Hepatic stellate cell (primary cell): ENCODE measurements around the gene OR5H15.
"Not testable (repeated sequence)": the region's sequence is repeated elsewhere in the genome, so short reads cannot be mapped to it uniquely, and the experiment has no call there.

Source experiments
- DNase-seq: peaks from one replicate; pipeline ENCODE4 v3.0.0; 2011; ENCODE audit warnings: low spot score

OR5H15 gene

GRCh38 chr3:98166396-98166795 lies at the start of gene OR5H15:
OR5H15 (plus strand) TSS chr3:98166696; CDS start chr3:98168700, 2,004 bp downstream.
- DNase-seq: no peak

DNA sequence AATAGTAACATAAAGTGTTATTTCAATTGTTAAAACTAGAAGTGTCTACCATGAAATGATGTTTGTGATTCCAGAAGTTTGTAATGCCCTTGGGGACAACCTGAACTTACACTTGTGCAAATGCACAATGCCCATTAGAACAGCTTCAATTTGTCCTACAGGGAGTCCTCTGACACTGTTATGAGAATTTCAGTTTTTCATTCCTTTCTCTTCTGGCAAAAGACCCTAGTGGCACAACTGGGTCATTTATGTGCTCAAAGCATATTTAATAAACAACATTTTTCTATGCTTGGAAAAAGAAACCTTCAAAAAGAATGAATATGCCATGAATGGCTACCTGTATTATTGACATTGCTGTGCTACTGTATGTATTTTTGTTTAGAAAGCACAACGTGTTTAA lies 36.1 kb upstream of the OR5H15 start, which contains the start of gene OR5H1:
Gene OR5H1, plus strand, starts transcription at position 301 of the 400 bp plus-strand sequence. CDS start 1,977 bp downstream, outside the sequence.
- no peak for DNase-seq

GRCh38 chr3:98136631-98137030 lies 29.9 kb upstream of the OR5H15 start:
- DNase-seq: no peak

- DNase-seq: not testable (repeated sequence)
Measured at GRCh38 chr3:98137826-98138557, 28.5 kb upstream of the OR5H15 start.

- no peak for DNase-seq
Measured at GRCh38 chr3:98140531-98140930, 26.0 kb upstream of the OR5H15 start.

GRCh38 chr3:98147179-98147578 lies 19.3 kb upstream of the OR5H15 start, which contains the start of gene OR5H14:
OR5H14 (plus strand) TSS chr3:98147479; CDS start chr3:98149386, 1,907 bp downstream.
- DNase-seq: no peak

- DNase-seq: no peak
Measured at GRCh38 chr3:98148751-98149150, 17.7 kb upstream of the OR5H15 start.

DNA sequence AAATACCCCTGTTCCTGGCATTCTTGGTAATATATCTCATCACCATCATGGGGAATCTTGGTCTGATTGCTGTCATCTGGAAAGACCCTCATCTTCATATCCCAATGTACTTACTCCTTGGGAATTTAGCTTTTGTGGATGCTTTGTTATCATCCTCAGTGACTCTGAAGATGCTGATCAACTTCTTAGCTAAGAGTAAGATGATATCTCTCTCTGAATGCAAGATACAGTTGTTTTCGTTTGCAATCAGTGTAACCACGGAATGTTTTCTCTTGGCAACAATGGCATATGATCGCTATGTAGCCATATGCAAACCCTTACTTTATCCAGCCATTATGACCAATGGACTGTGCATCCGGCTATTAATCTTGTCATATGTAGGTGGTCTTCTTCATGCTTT lies 17.0 kb upstream of the OR5H15 start:
- DNase-seq: not testable (repeated sequence)

- no peak for DNase-seq
Measured at GRCh38 chr3:98151241-98151640, 15.3 kb upstream of the OR5H15 start.

- no peak for DNase-seq
Measured at GRCh38 chr3:98171071-98171470, 4.6 kb downstream of the OR5H15 start.

- DNase-seq: no peak
Measured at GRCh38 chr3:98172621-98173020, 6.1 kb downstream of the OR5H15 start.

DNA sequence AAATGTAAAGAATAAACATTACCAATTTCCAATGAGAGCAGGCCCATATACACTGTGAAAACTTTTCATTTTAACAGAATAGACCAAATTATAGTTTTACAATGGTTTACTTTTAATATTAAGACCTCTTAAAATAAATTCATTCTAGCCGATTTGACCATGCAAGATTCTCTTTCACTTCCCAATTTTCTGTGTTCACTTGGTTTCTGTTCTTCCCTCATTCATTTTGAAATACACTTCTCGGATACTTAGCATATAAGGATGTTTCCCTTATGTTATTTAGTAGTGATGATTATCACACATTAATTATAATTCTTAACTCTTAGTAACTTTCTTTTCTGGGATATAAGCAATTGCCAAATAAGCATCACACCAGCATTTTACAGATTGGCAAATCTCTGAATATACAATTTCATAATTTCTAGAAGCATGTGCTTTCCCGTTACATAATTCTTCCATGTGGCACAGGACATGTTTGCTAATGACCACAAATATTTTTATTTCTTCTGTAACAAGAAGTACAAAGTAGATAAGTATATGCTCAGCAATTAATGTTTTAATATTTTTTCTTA lies 13.9 kb downstream of the OR5H15 start:
- DNase-seq: no peak

DNA sequence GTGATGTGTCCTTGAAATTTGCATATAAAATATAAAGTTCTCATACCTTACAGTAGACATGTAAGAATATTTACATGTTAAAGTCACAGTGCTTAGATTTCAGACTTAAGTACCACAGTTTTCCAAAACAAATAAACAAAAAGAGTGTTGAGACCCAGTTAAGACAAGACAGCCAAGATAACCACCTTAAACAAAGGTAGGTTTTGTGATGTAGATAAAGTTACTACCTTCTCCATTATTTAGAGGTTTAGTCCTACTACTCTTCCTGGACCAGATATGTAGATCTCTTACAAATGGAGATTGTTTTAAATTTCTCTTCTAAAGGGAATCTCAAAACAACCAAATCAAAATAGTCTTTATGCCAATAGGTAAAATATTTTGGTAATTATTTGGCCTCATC lies 15.7 kb downstream of the OR5H15 start:
- no peak for DNase-seq

GRCh38 chr3:98185180-98185579 lies 18.7 kb downstream of the OR5H15 start:
- DNase-seq: no peak

GRCh38 chr3:98188545-98188944 lies 22.0 kb downstream of the OR5H15 start:
- DNase-seq: no peak

GRCh38 chr3:98190911-98191310 lies 24.4 kb downstream of the OR5H15 start:
- not testable (repeated sequence) for DNase-seq

DNA sequence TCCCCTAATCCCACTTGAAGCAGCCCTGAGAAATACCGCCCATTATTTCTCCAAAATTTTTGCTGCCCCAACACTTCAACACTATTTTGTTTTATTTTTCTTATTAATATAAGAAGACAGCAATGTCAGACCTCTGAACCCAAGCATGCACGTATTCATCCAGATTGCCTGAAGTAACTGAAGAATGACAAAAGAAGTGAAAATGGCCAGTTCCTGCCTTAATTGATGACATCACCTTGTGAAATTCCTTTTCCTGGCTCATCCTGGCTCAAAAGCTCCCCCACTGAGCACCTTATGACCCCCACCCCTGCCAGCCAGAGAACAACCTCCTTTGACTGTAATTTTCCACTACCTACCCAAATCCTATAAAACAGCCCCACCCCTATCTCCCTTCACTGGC lies 29.8 kb downstream of the OR5H15 start:
- not testable (repeated sequence) for DNase-seq

DNA sequence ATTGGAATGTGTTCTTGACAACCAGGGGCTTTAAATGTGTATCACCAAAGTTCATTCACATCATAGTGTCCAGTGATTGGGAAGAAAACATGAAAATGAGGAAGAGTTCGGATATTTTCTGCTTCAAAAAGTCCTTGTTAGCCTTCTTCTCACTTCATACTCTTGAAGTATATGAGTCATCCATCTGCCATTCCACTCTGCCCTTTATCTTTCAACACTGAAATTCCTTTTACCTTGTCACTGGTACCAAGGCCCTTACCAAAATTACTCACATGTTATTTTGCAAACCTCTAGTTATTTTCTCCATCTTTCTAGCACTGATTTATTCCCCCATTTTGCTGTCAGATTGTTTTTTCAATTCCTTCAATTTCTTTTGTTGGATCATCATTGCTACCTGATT lies 32.5 kb downstream of the OR5H15 start:
- DNase-seq: no peak

- no peak for DNase-seq
Measured at GRCh38 chr3:98209244-98209643, 42.7 kb downstream of the OR5H15 start.

DNA sequence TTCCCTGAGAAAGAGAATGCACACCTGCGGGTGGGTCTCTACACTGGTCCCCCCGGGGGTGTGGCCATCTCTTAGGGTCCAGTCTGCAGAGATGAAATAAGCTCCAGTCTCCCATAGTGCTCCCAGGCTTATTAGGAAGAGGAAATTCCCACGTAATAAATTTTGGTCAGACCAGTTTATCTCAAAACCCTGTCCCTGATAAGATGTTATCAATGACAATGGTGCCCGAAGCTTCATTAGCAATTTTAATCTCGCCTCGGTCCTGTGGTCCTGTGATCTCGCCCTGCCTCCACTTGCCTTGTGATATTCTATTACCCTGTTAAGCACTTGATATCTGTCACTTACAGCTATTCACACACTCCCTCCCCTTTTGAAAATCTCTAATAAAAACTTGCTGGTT lies 46.8 kb downstream of the OR5H15 start:
- DNase-seq: no peak

- no peak for DNase-seq
Measured at GRCh38 chr3:98215051-98215450, 48.6 kb downstream of the OR5H15 start.
